ENCODE measurements around the gene CTIF.

DNA sequence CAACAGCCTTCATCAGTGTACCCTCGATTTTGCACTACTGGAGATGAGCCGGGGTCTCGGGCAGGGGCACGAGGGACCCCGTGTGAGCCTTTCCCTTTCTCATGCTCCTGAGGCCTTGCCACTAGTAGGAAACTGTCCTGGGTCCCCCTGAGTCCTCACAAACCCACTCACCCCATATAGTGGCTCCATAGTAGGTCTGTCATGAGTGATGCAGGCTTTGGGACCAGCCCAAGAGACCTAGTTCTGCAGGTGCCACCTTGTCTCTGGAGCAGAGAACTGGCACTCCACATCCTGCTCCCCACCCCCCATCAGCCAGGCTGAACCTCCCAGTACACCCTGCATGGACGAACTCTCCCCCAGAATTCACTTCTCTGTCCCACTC lies 224.9 kb downstream of the CTIF start:
- TF ChIP-seq POLR2A (IDR thresholded peaks at IDR 0.05): no peak
- no peak for TF ChIP-seq CTCF (IDR thresholded peaks at IDR 0.05)

All from heart left ventricle (tissue), 13 donors.